ENCODE measurements around the gene MRPS7. TPM values are rescaled to one million over a fixed set of nuclear protein-coding genes. Genes with fewer than 3 reads are reported as not detected.

MRPS7 gene
- polyA plus RNA-seq, 1 donor from 2014 or later, result 63.3 TPM

DNA sequence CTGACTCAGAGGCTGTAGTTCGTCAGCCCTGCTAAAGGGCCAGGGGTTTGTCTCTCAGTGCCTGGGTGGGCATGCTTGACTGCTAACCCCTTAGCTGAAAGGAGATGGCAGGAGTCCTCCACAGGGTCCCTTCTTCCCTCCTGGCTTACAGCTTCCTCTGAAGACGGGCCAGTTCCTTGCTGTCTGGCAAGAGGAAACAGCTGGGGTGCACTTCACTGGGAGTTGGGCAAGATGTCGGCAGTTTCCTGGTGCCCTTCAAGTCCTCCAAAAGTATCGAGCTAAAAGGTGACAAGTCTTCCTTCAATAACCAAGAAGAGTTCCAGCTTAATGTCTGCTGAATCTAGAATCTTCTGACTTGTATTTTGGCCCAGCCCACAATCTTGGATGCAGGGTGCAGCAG is 32.8 kb upstream of the MRPS7 start:
- no peak overlapping the region for H3K9ac ChIP-seq (ENCODE audit: low read length)
- no peaks in the 10 kb centered on the region for H3K9me3 ChIP-seq (ENCODE audit: low read length)
- H3K36me3 ChIP-seq (ENCODE audit: insufficient read depth, low read length), result peaks cover 5% of the 10 kb centered on the region
- H3K27me3 ChIP-seq (ENCODE audit: insufficient read depth, low read depth, low read length), result no peaks in the 10 kb centered on the region
- no peaks in the 10 kb centered on the region for H3K9me2 ChIP-seq (ENCODE audit: insufficient read depth, low read length)
- H3K79me2 ChIP-seq (replicated peaks; ENCODE audit: insufficient read depth, low read length), result no peaks in the 10 kb centered on the region
- no peak overlapping the region for H3K27ac ChIP-seq (ENCODE audit: low read length)
- H3K4me3 ChIP-seq (ENCODE audit: low read length), result no peak overlapping the region
- TF ChIP-seq SMC3 (conservative IDR thresholded peaks at IDR 0.05; ENCODE audit: poor library complexity) (no peak), POLR2AphosphoS5 (IDR thresholded peaks at IDR 0.05) (no peak), TAF1 (IDR thresholded peaks at IDR 0.05; ENCODE audit: low read depth) (no peak), MXI1 (conservative IDR thresholded peaks at IDR 0.05; ENCODE audit: poor library complexity, severe bottlenecking) (no peak), EZH2 (IDR thresholded peaks at IDR 0.05; ENCODE audit: borderline replicate concordance, insufficient read depth, low read length, poor library complexity, severe bottlenecking) (no peak), RAD21 (conservative IDR thresholded peaks at IDR 0.05) (no peak), EP300 (conservative IDR thresholded peaks at IDR 0.05; ENCODE audit: poor library complexity, severe bottlenecking) (no peak)
- TF ChIP-seq, protein P1, sequence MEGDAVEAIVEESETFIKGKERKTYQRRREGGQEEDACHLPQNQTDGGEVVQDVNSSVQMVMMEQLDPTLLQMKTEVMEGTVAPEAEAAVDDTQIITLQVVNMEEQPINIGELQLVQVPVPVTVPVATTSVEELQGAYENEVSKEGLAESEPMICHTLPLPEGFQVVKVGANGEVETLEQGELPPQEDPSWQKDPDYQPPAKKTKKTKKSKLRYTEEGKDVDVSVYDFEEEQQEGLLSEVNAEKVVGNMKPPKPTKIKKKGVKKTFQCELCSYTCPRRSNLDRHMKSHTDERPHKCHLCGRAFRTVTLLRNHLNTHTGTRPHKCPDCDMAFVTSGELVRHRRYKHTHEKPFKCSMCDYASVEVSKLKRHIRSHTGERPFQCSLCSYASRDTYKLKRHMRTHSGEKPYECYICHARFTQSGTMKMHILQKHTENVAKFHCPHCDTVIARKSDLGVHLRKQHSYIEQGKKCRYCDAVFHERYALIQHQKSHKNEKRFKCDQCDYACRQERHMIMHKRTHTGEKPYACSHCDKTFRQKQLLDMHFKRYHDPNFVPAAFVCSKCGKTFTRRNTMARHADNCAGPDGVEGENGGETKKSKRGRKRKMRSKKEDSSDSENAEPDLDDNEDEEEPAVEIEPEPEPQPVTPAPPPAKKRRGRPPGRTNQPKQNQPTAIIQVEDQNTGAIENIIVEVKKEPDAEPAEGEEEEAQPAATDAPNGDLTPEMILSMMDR (IDR thresholded peaks at IDR 0.05; ENCODE audit: poor library complexity, severe bottlenecking), result no peak
- TF ChIP-seq, protein P2, sequence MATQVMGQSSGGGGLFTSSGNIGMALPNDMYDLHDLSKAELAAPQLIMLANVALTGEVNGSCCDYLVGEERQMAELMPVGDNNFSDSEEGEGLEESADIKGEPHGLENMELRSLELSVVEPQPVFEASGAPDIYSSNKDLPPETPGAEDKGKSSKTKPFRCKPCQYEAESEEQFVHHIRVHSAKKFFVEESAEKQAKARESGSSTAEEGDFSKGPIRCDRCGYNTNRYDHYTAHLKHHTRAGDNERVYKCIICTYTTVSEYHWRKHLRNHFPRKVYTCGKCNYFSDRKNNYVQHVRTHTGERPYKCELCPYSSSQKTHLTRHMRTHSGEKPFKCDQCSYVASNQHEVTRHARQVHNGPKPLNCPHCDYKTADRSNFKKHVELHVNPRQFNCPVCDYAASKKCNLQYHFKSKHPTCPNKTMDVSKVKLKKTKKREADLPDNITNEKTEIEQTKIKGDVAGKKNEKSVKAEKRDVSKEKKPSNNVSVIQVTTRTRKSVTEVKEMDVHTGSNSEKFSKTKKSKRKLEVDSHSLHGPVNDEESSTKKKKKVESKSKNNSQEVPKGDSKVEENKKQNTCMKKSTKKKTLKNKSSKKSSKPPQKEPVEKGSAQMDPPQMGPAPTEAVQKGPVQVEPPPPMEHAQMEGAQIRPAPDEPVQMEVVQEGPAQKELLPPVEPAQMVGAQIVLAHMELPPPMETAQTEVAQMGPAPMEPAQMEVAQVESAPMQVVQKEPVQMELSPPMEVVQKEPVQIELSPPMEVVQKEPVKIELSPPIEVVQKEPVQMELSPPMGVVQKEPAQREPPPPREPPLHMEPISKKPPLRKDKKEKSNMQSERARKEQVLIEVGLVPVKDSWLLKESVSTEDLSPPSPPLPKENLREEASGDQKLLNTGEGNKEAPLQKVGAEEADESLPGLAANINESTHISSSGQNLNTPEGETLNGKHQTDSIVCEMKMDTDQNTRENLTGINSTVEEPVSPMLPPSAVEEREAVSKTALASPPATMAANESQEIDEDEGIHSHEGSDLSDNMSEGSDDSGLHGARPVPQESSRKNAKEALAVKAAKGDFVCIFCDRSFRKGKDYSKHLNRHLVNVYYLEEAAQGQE (IDR thresholded peaks at IDR 0.05; ENCODE audit: borderline replicate concordance), result no peak
- H3F3A ChIP-seq (ENCODE audit: insufficient read depth, low read length, poor library complexity, severe bottlenecking), result no peaks in the 10 kb centered on the region
- H2AFZ ChIP-seq (ENCODE audit: low read depth, low read length), result no peak overlapping the region
- H4K20me1 ChIP-seq (ENCODE audit: insufficient read depth), result no peaks in the 10 kb centered on the region
- no peak overlapping the region for H3K4me2 ChIP-seq (ENCODE audit: low read length)

DNA sequence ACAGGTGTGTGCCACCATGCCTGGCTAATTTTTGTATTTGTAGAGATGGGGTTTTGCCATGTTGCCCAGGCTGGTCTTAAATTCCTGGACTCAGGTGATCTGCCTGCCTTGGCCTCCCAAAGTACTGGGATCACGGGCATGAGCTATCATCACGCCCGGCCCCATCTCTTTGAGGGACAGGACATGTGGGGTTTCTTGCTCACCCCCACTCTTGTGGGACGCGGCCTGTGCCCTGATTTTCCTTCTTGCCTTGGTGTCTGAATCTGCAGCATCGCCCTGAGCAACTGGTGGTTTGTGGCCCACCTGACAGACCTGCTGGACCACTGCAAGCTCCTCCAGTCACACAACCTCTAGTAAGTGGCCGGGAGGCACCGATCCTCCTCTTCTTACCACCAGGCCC is 30.6 kb upstream of the MRPS7 start:
- no peak for TF ChIP-seq EZH2 (IDR thresholded peaks at IDR 0.05; ENCODE audit: borderline replicate concordance, insufficient read depth, low read length, poor library complexity, severe bottlenecking)
- TF ChIP-seq TAF1 (IDR thresholded peaks at IDR 0.05; ENCODE audit: low read depth), result no peak
- no peak for TF ChIP-seq MXI1 (conservative IDR thresholded peaks at IDR 0.05; ENCODE audit: poor library complexity, severe bottlenecking)
- TF ChIP-seq, protein P1 (IDR thresholded peaks at IDR 0.05; ENCODE audit: poor library complexity, severe bottlenecking), result no peak
- no peak for TF ChIP-seq POLR2AphosphoS5 (IDR thresholded peaks at IDR 0.05)
- no peak for TF ChIP-seq EP300 (conservative IDR thresholded peaks at IDR 0.05; ENCODE audit: poor library complexity, severe bottlenecking)
- TF ChIP-seq SMC3 (conservative IDR thresholded peaks at IDR 0.05; ENCODE audit: poor library complexity), result no peak
- no peaks in the 10 kb centered on the region for H3F3A ChIP-seq (ENCODE audit: insufficient read depth, low read length, poor library complexity, severe bottlenecking)
- H3K27me3 ChIP-seq (ENCODE audit: insufficient read depth, low read depth, low read length), result no peaks in the 10 kb centered on the region
- no peak overlapping the region for H3K27ac ChIP-seq (ENCODE audit: low read length)
- no peaks in the 10 kb centered on the region for H3K9me3 ChIP-seq (ENCODE audit: low read length)
- no peak overlapping the region for H3K4me2 ChIP-seq (ENCODE audit: low read length)
- no peak overlapping the region for H3K4me3 ChIP-seq (ENCODE audit: low read length)
- no peaks in the 10 kb centered on the region for H3K79me2 ChIP-seq (replicated peaks; ENCODE audit: insufficient read depth, low read length)
- no peak overlapping the region for H2AFZ ChIP-seq (ENCODE audit: low read depth, low read length)
- H4K20me1 ChIP-seq (ENCODE audit: insufficient read depth), result no peaks in the 10 kb centered on the region
- no peaks in the 10 kb centered on the region for H3K9me2 ChIP-seq (ENCODE audit: insufficient read depth, low read length)
- no peak overlapping the region for H3K9ac ChIP-seq (ENCODE audit: low read length)
- peaks cover 5% of the 10 kb centered on the region for H3K36me3 ChIP-seq (ENCODE audit: insufficient read depth, low read length)
